NT2/D1 (cell line): ENCODE results near the gene B4GALT5.
"Not testable (repeated sequence)": the region's sequence is repeated elsewhere in the genome, so short reads cannot be mapped to it uniquely, and the experiment has no call there.

Experiments used
- DNase-seq: peaks from one replicate; pipeline ENCODE4 v3.0.0-alpha.2; 2011; ENCODE audit warnings: low read depth, low spot score
- H3K27me3 ChIP-seq: 2 replicates; pipeline ENCODE4 v1.6.0; 2011; ENCODE audit warnings: mild to moderate bottlenecking; ENCODE audit not compliant: insufficient read length, insufficient read depth
- H3K36me3 ChIP-seq: 2 replicates; pipeline ENCODE4 v1.6.1; 2011; ENCODE audit warnings: mild to moderate bottlenecking, low read length, mixed read lengths; ENCODE audit not compliant: insufficient read depth, insufficient read length
- H3K4me1 ChIP-seq: 2 replicates; pipeline ENCODE4 v1.5.1; 2011; ENCODE audit not compliant: insufficient read depth, insufficient read length
- H3K4me3 ChIP-seq: 2 replicates; pipeline ENCODE4 v1.5.1; 2011; ENCODE audit warnings: low read depth; ENCODE audit not compliant: insufficient read length
- H3K9ac ChIP-seq: 2 replicates; pipeline ENCODE4 v1.6.0; 2011; ENCODE audit warnings: low read depth; ENCODE audit not compliant: insufficient read length
- H3K9me3 ChIP-seq: 2 replicates; pipeline ENCODE4 v1.5.1; 2011; ENCODE audit warnings: mild to moderate bottlenecking, low read length; ENCODE audit not compliant: insufficient read depth
- SUZ12 ChIP-seq: IDR thresholded peaks from 2 replicates; pipeline ENCODE4 v1.6.1; 2011; ENCODE audit not compliant: insufficient read length, insufficient read depth; ENCODE audit errors: extremely low read depth
- YY1 ChIP-seq: IDR thresholded peaks from 2 replicates; pipeline ENCODE4 v1.6.1; 2011; ENCODE audit not compliant: insufficient read length, insufficient read depth
- ZNF274 ChIP-seq: IDR thresholded peaks from 2 replicates; pipeline ENCODE4 v1.6.1; 2011; ENCODE audit warnings: mild to moderate bottlenecking, low read depth, low read length

Gene B4GALT5

DNA sequence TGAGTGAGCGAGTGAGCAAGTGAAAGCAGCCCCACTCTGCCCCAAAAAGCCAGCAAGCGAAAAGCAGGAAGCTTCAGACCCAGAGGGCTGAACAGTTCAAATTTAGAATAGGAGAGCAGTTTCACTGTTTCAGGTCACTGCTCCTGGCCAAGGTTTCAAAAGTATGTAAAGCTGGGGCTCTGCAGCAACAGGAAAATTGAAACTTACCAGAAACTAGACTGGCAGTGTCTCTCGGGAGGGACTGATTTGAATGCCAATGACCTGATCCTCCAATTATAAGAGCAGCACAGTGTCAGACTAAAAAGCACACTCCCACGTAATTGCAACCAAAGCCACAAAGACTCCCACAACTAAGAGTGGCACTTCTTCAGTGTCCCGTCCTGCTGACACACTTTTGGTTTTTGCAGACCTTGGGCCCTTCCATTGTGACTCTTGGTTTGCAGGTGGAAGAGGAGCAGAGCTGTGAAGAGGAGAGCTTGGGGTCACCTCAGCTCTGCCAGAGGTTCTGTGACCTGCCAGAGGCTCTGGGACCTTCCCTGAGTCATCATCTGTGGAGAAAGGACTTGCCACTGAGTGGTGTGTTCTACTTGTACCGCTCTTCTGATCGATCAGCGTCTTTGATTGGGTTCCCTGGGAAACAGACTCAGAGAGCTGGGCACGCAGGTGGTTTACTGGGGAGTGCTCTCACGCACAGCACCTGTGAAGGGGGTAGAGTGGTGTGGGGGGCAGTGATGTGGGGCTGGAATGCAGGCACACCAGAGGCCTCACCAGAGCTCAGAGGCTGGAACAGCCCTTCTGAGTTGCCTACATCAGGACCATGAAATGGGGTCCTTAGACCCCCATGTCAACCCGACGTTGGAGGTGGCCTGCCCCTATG is 93.1 kb downstream of the B4GALT5 start:
- Histone ChIP-seq H3K4me3 (no peak overlapping the region), H3K9ac (no peak overlapping the region), H3K4me1 (no peaks in the 10 kb centered on the region), H3K27me3 (no peaks in the 10 kb centered on the region), H3K9me3 (0 out of 2 replicates have a peak, but pooled peaks cover 5% of the 10 kb centered on the region), H3K36me3 (no peaks in the 10 kb centered on the region)
- no peak for DNase-seq
- TF ChIP-seq SUZ12 (no peak), ZNF274 (no peak), YY1 (no peak)

DNA sequence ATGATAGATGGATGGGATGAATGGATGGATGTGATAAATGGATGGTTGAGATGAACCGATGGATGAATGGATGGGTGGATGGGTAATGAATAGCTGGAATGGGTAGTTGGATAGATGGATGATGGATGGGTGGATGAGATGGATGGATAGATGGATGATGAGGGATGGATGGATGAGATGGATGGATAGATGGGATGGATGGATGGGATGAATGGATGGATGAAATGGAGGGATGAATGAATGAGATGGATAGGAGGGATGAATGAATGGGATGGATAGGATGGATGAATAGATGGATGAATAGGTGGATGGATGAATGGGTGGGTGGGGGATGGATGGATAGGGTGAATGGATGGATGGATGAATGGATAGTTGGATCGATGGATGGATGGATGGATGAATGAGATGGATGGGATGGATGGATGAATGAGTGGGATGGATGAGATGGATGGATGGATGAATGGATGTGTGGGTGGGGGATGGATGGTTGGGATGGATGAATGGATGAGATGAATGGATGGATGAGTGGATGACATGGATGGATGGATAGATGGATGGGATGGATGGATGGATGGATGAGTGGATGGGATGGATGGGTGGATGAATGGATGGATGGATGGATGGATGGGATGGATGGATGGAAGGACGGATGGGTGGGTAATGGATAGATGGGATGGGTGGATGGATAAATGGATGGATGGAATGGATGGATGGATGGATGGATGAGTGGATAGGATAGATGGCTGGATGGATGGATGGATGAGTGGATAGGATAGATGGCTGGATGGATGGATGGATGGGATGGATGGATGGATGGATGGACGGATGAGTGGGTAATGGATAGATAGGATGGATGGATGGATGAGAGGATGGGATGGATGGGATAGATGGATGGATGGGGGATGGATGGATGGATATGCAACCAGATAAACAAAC is 94.3 kb downstream of the B4GALT5 start:
- TF ChIP-seq SUZ12 = no peak
- no peak for TF ChIP-seq ZNF274
- no peak for TF ChIP-seq YY1
- no peak for DNase-seq
- H3K4me1 ChIP-seq = peaks cover 3% of the 10 kb centered on the region
- H3K27me3 ChIP-seq = no peaks in the 10 kb centered on the region
- no peak overlapping the region for H3K9ac ChIP-seq
- H3K4me3 ChIP-seq = no peak overlapping the region
- 0 out of 2 replicates have a peak, but pooled peaks cover 5% of the 10 kb centered on the region for H3K9me3 ChIP-seq
- H3K36me3 ChIP-seq = no peaks in the 10 kb centered on the region

DNA sequence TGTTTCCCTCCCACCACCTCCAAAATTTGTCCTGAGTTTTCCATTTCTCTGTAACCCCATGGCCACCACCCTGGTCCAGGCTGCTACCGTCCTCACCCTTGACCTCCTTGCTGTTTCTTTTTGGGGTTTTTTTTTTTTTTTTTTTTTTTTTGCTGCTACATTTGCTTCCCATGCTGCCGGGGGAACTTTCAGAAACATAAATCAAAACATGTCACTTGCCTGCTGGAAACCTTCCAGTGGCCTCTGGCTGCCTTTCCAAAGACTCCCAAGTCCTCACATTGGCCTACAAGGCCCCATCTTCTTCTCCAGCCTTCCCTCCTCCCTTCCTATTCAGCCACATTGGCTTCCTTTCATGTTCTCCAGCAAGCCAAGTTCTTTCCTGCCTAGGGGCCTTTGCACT is 95.4 kb downstream of the B4GALT5 start:
- TF ChIP-seq SUZ12 (no peak), ZNF274 (no peak), YY1 (no peak)
- DNase-seq = no peak

DNA sequence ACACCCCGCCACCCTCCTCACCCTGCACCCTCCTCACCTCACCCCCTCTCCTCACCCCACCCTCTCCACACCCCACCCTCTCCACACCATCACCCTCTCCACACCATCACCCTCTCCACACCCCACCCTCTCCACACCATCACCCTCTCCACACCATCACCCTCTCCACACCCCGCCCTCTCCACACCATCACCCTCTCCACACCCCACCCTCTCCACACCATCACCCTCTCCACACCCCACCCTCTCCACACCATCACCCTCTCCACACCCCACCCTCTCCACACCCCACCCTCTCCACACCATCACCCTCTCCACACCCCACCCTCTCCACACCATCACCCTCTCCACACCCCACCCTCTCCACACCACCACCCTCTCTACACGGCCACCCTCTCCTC is 96.3 kb downstream of the B4GALT5 start:
- not testable (repeated sequence) for H3K4me3 ChIP-seq, H3K4me1 ChIP-seq, H3K27me3 ChIP-seq, DNase-seq, H3K9ac ChIP-seq, H3K36me3 ChIP-seq, H3K9me3 ChIP-seq

More for the DNA sequence above, 95.4 kb downstream of the B4GALT5 start:
- no peaks in the 10 kb centered on the region for H3K36me3 ChIP-seq
- H3K9ac ChIP-seq = no peak overlapping the region
- no peak overlapping the region for H3K4me3 ChIP-seq
- no peaks in the 10 kb centered on the region for H3K27me3 ChIP-seq
- H3K4me1 ChIP-seq = peaks cover 3% of the 10 kb centered on the region
- H3K9me3 ChIP-seq = 0 out of 2 replicates have a peak, but pooled peaks cover 5% of the 10 kb centered on the region

DNA sequence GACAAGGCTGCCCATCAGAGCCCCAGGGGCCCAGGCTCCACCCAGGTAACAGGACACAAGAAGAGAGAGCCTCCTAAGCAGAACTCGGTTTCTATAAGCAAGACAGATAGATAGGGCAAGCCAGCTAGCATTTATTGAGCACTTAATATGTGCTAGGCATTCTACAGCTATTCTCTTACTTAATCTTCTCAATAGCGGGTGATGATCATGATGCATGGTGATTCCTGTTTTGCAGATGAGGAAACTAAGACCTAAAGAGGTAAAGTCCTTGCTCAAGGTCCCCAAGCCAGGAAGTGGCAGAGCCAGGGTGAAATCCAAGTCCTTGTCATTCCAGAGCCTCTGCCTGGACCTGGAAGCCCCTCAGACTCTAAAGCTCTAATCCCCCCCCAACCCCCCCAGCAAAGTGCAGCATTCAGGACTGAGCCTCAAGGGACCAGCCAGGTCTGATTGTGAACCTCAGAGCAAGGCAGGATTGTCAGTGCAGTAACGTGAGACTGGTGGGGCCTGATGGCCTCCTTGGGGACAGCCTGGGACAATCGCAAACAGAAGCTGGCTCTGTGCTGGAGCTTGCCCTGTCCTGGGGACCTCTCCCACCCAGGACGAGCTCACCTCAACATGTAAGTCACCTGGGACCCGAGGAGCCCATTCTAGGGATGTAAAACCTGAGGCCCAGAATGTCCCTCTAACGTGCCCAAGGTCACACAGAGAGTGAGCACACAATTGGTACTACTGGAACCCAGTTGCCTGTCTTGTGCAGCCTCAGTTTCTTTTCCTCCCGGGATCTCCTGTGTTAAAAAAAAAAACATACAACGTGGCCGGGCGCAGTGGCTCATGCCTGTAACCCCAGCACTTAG is 97.3 kb downstream of the B4GALT5 start:
- Histone ChIP-seq H3K9ac (no peak overlapping the region), H3K4me1 (peaks cover 3% of the 10 kb centered on the region), H3K9me3 (no peaks in the 10 kb centered on the region), H3K36me3 (no peaks in the 10 kb centered on the region), H3K27me3 (no peaks in the 10 kb centered on the region), H3K4me3 (no peak overlapping the region)
- no peak for DNase-seq
- TF ChIP-seq ZNF274 (no peak), YY1 (no peak), SUZ12 (no peak)

DNA sequence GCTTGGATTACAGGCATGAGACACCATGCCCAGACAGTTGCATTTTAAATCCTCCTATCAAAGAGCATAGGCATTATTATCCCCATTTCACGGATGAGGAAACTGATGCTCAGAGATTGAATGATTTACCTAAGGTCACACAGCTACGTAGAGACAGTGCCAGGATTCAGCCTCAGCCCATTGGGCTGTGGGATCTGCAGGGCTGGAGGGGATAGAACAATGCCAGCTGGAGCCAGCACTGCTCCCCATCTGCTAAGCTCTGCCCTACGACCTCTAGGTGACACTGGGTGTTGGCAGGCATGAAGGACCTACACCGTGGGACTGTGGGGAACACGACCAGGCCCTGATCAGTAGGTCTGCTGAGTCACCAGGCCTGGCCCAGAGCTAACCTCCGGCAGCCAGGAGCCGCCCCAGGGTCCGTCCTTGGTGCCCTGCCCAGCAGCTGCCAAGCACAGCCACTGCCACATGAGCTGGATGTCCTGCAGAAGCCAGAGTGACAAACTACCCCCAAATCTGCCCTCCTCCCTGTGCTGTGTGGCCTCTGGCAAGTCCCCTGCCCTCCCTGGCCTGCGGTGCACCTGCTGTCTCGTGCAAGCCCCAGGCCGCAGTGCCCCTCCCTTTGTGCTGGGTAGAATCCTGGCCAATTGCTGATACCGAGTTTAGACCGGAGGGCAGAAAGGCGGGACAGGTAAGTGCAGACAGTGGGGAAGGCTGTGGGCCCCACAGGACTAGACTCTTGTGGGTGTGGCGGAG is 98.1 kb downstream of the B4GALT5 start:
- TF ChIP-seq SUZ12 = no peak
- no peak for TF ChIP-seq YY1
- no peak for TF ChIP-seq ZNF274
- Histone ChIP-seq H3K36me3 (no peaks in the 10 kb centered on the region), H3K27me3 (no peaks in the 10 kb centered on the region), H3K4me3 (no peak overlapping the region), H3K9me3 (no peaks in the 10 kb centered on the region), H3K9ac (no peak overlapping the region), H3K4me1 (peaks cover 6% of the 10 kb centered on the region)
- DNase-seq = no peak

DNA sequence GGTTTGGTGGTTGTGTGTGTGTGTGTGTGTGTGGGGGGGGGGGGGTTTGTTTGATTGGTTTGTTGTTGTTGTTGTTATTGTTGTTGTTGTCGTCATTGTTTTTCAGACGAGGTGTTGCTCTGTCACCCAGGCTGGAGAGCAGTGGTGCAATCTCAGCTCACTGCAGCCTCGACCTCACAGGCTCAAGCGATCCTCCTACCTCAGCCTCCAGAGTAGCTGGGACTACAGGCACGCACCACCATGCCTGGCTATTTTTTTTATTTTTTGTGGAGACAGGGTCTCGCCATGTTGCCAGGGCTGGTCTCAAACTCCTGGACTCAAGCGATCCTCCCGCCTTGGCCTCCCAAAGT is 98.7 kb downstream of the B4GALT5 start:
- not testable (repeated sequence) for H3K4me1 ChIP-seq, DNase-seq, H3K9me3 ChIP-seq, H3K9ac ChIP-seq, H3K27me3 ChIP-seq, H3K4me3 ChIP-seq, H3K36me3 ChIP-seq
